ENCODE measurements around the gene SRSF12. TPM values are rescaled to one million over a fixed set of nuclear protein-coding genes. Genes with fewer than 3 reads are reported as not detected.
A peak's percentile ranks its signal among the peaks of the same experiment; 100 is the strongest.

Gene SRSF12
- total RNA-seq, 6 experiments from 2014 or later: 0.22 to 0.78 (median 0.40) TPM; not detected in 2

DNA sequence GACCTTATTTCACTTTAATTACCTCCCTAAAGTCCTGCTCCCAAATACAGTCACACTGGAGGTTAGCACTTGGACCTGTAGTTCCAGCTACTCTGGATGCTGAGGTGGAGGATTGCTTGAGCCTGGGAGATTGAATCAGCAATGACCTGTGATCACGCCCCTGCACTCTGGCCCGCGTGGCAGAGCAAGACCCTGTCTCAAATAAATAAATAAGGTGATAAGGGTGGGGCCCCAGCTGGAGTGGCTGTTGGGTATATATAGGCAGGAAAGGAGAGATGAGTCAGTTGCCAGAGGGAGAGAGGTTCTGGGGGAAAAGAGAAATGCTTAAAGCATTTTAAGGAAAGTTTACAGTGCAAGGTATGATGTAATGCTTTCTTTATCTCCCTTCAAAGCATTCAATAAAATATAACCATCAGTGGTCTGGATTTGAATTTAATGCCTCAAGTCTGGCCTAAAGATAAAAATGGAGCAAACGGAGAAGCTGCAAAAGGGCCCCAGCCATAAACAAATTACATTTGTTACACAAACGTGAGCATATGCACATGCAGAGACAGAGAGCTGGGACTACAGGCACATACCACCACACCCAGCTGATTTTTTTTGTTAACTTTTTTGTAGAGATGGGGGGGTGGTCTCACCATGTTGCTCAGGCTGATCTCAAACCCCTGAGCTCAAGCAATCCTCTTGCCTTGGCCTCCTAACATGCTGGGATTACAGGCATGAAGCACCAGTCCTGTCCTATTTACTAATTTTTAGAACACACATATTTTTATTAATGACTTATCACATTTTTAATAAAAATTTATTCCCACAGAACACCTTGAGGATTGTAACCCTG lies 21.9 kb upstream of the SRSF12 start:
- 72% methylated on average over 5 of the region's 5 CpGs for WGBS (ENCODE audit: insufficient coverage, low coverage, low lambda C conversion rate, missing lambda C conversion rate)
- Histone ChIP-seq H3K4me3 (no peak overlapping the region), H3K9me3 (no peaks in the 10 kb centered on the region), H3K27ac (no peak overlapping the region), H3K36me3 (no peaks in the 10 kb centered on the region), H3K4me1 (peaks cover 0 to 17% (median 10%) of the 10 kb centered on the region in 4 donors), H3K27me3 (no peaks in the 10 kb centered on the region)
- intact Hi-C loops (cut with DNase I): no loop called here
- DNase-seq: no peak
- TF ChIP-seq CTCF (IDR thresholded peaks at IDR 0.05) (no peak), POLR2A (IDR thresholded peaks at IDR 0.05) (no peak)
- ATAC-seq: peak in 1 of 4 donors; percentile 53

DNA sequence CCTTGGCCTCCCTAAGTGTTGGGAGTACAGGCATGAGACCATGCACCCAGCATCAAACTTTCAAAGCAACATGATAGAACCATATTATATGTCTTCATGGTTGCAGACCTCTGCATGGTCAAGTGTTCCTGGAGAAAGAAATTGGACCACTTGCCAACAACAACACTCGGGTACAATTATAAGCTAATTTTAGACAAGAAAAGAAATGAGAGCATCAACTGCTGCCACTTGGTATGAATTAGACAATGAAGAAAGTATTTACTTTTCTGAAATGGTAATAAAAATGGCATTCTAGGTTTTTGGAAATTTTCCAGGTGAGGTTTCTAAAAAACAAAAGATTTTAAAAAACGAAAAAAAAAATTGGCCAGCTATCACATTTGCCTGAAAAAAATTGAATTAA lies 20.3 kb upstream of the SRSF12 start:
- H3K4me1 ChIP-seq: peaks cover 0 to 17% (median 10%) of the 10 kb centered on the region in 4 donors

DNA sequence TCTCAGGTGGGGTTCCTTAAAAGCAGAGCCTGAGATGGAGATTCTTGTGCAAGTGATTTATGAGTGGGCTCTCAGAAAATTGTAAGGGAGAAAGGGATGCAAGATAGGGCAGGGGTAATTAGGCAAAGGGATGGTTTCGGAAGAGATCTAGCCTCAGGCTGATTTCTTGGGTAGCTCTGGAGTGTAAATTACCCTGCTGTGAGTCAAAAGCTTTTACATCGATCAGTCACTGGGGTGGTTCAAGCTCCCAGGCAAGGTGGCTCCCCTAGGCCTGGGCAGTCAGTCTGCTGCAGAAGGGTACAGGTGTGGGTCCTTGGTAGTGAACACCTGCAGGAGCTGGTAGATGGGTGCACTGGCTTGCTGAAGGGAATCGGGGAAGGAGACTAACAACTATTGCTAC lies 16.9 kb upstream of the SRSF12 start:
- ATAC-seq (no peak), DNase-seq (no peak)
- H3K27me3 ChIP-seq: no peaks in the 10 kb centered on the region
- H3K9me3 ChIP-seq: no peaks in the 10 kb centered on the region
- peaks cover 0 to 4% (median under 1%) of the 10 kb centered on the region in 4 donors for H3K4me1 ChIP-seq
- H3K36me3 ChIP-seq: no peaks in the 10 kb centered on the region
- WGBS (ENCODE audit: insufficient coverage, low coverage, low lambda C conversion rate, missing lambda C conversion rate): 81% methylated on average over 3 of the region's 3 CpGs
- no peak overlapping the region for H3K4me3 ChIP-seq
- intact Hi-C loops (cut with DNase I): no loop called here
- no peak overlapping the region for H3K27ac ChIP-seq
- TF ChIP-seq CTCF (IDR thresholded peaks at IDR 0.05) (no peak), POLR2A (IDR thresholded peaks at IDR 0.05) (no peak)

More for the DNA sequence above, 20.3 kb upstream of the SRSF12 start:
- DNase-seq (no peak), ATAC-seq (no peak)
- intact Hi-C loops (cut with DNase I): no loop called here
- Histone ChIP-seq H3K36me3 (no peaks in the 10 kb centered on the region), H3K27ac (no peak overlapping the region), H3K4me3 (no peak overlapping the region), H3K27me3 (no peaks in the 10 kb centered on the region), H3K9me3 (no peaks in the 10 kb centered on the region)
- WGBS (ENCODE audit: insufficient coverage, low coverage, low lambda C conversion rate, missing lambda C conversion rate): 65% methylated on average over 2 of the region's 2 CpGs
- TF ChIP-seq CTCF (IDR thresholded peaks at IDR 0.05) (no peak), POLR2A (IDR thresholded peaks at IDR 0.05) (no peak)

- H3K4me1 ChIP-seq: no peaks in the 10 kb centered on the region
- WGBS (ENCODE audit: insufficient coverage, low coverage, low lambda C conversion rate, missing lambda C conversion rate): 88% methylated on average over 8 of the region's 9 CpGs
- H3K36me3 ChIP-seq: no peaks in the 10 kb centered on the region
- H3K27ac ChIP-seq: no peak overlapping the region
- intact Hi-C loops (cut with DNase I): no loop called here
- no peaks in the 10 kb centered on the region for H3K9me3 ChIP-seq
- TF ChIP-seq POLR2A (IDR thresholded peaks at IDR 0.05): no peak
- TF ChIP-seq CTCF (IDR thresholded peaks at IDR 0.05): no peak
- no peaks in the 10 kb centered on the region for H3K27me3 ChIP-seq
- no peak overlapping the region for H3K4me3 ChIP-seq
- ATAC-seq (no peak), DNase-seq (no peak)
These were observed 16.1 kb upstream of the SRSF12 start for GRCh38 chr6:89133981-89134380.

All from right lobe of liver (tissue), 6 donors.